SIG-M5 (cell line): ENCODE results near the gene IPMK.

ENCODE experiments used
- DNase-seq: peaks from one replicate; lab custom pipeline; 2025; lab: John Stamatoyannopoulos, UW

The IPMK gene

GRCh38 chr10:58153751-58154150 lies 113.9 kb downstream of the IPMK start:
- DNase-seq, result no peak

- no peak for DNase-seq
Observed at GRCh38 chr10:58152673-58153263, 114.9 kb downstream of the IPMK start.

- no peak for DNase-seq
Observed at GRCh38 chr10:58150290-58150689, 117.4 kb downstream of the IPMK start.

- DNase-seq, result no peak
Observed at GRCh38 chr10:58143944-58144343, 123.8 kb downstream of the IPMK start.
